NCI-H2081 (cell line): ENCODE measurements around the gene SHLD1.

ENCODE experiments used
- DNase-seq, 2 experiments: peaks; one replicate each; lab custom pipeline; 2025; lab: John Stamatoyannopoulos, UW

SHLD1 gene

GRCh38 chr20:5848711-5849505 lies 98.7 kb downstream of the SHLD1 start:
- DNase-seq: no peak

- no peak for DNase-seq
Measured at GRCh38 chr20:5855939-5856338, 105.7 kb downstream of the SHLD1 start.

- no peak for DNase-seq
Measured at GRCh38 chr20:5859608-5860007, 109.4 kb downstream of the SHLD1 start.

- DNase-seq: no peak
Measured at GRCh38 chr20:5862703-5863039, 112.5 kb downstream of the SHLD1 start.

GRCh38 chr20:5863040-5863833 lies 113.0 kb downstream of the SHLD1 start:
- no peak for DNase-seq

GRCh38 chr20:5864428-5864827 lies 114.2 kb downstream of the SHLD1 start:
- DNase-seq: no peak

- DNase-seq: no peak
Measured at GRCh38 chr20:5864873-5865587, 114.8 kb downstream of the SHLD1 start.

- no peak for DNase-seq
Measured at GRCh38 chr20:5865604-5866003, 115.4 kb downstream of the SHLD1 start.

- no peak for DNase-seq
Measured at GRCh38 chr20:5870568-5870981, 120.4 kb downstream of the SHLD1 start.

GRCh38 chr20:5871459-5872410 lies 121.5 kb downstream of the SHLD1 start:
- no peak for DNase-seq

GRCh38 chr20:5877128-5877527 lies 126.9 kb downstream of the SHLD1 start:
- DNase-seq: no peak

- no peak for DNase-seq
Measured at GRCh38 chr20:5880326-5880725, 130.1 kb downstream of the SHLD1 start.

- DNase-seq: no peak
Measured at GRCh38 chr20:5881703-5882102, 131.5 kb downstream of the SHLD1 start.

- DNase-seq: no peak
Measured at GRCh38 chr20:5882166-5882565, 132.0 kb downstream of the SHLD1 start.

- no peak for DNase-seq
Measured at GRCh38 chr20:5884465-5885335, 134.5 kb downstream of the SHLD1 start.

GRCh38 chr20:5885866-5886265 lies 135.7 kb downstream of the SHLD1 start:
- no peak for DNase-seq

GRCh38 chr20:5886788-5887187 lies 136.6 kb downstream of the SHLD1 start:
- no peak for DNase-seq

- no peak for DNase-seq
Measured at GRCh38 chr20:5887386-5887785, 137.2 kb downstream of the SHLD1 start.

GRCh38 chr20:5888041-5888440 lies 137.8 kb downstream of the SHLD1 start:
- DNase-seq: no peak

- no peak for DNase-seq
Measured at GRCh38 chr20:5890773-5891441, 140.7 kb downstream of the SHLD1 start.
